NCI-H524 (cell line): ENCODE results near the gene KIR2DL4.
"Not testable (repeated sequence)": the region's sequence is repeated elsewhere in the genome, so short reads cannot be mapped to it uniquely, and the experiment has no call there.

Experiments used
- DNase-seq, 2 experiments: peaks; one replicate each; lab custom pipeline; 2025; lab: John Stamatoyannopoulos, UW

KIR2DL4 gene

DNA sequence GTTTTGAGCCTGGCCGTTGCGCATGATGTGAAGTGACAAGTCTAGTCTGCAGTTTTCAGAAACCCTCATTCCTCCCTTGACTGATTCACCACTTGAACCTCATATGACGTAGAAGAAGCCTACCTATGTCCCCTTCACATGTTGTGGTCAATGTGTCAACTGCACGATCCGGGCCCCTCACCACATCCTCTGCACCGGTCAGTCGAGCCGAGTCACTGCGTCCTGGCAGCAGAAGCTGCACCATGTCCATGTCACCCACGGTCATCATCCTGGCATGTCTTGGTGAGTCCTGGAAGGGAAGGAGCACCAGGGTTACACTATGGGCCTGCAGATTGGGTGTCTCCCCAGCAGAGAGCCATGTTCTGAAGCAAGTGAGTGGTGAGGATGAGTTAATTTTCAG is at the start of gene KIR2DL4:
Gene KIR2DL4, plus strand, starts transcription at position 201 of the 400 bp plus-strand sequence. Its CDS starts 42 bp downstream, at position 243.
- no peak for DNase-seq

DNA sequence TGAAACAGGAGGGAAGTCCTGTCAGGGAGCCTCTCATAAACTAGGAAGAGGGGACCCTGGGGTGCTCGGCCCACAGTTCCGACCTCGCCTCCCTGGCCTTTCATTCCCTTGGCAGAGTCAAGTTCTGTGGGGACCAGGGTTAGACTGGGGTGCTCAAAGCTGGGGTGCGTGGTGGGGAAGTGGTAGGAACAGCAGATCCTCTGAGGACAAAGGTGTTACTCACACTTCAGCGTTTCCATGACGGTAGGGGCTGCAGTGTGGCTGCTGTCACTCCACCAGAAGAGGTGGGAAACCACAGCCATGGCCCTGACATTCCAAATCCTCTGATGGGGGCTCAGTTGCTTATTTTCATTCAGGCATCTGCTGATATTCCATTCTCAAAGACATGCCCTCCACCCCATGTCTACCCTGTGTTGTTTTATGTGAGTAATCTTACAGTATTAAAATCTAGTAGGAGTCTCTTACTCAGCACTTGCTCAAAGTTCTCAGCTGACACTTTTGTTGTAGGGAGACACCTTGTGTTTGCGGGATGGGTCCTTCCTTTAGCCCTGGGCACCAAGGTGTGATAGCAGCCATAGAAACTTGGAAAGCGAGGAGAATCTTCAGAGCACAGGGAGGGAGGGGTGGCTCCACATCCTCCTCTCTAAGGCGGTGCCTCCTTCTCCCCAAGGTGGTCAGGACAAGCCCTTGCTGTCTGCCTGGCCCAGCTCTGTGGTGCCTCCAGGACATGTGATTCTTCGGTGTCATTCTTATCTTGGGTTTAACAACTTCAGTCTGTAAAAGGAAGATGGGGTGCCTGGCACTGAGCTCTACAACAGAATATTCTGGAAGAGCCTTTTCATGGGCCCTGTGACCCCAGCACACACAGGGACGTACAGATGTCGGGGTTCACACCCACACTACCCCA is 47.0 kb upstream of the KIR2DL4 start:
- not testable (repeated sequence) for DNase-seq

- DNase-seq = not testable (repeated sequence)
Measured at GRCh38 chr19:54758577-54758976, 44.8 kb upstream of the KIR2DL4 start.

GRCh38 chr19:54764219-54764618 is 39.2 kb upstream of the KIR2DL4 start:
- not testable (repeated sequence) for DNase-seq

DNA sequence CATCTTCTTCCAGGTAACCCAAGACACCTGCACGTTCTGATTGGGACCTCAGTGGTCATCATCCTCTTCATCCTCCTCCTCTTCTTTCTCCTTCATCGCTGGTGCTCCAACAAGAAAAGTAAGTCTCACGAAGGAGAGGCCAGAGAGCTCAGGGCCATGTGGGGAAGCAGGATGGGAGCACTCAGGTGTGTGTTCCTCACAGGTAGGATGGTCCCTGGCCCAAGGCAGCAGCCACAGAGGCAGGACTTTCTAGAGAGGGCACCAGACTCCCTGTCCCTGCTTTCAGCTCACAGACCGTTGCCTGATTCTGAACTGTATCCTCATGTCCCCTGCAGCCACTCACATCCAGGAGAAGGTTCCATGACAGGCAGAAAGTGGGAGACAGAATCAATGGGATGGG is 36.9 kb upstream of the KIR2DL4 start:
- not testable (repeated sequence) for DNase-seq

DNA sequence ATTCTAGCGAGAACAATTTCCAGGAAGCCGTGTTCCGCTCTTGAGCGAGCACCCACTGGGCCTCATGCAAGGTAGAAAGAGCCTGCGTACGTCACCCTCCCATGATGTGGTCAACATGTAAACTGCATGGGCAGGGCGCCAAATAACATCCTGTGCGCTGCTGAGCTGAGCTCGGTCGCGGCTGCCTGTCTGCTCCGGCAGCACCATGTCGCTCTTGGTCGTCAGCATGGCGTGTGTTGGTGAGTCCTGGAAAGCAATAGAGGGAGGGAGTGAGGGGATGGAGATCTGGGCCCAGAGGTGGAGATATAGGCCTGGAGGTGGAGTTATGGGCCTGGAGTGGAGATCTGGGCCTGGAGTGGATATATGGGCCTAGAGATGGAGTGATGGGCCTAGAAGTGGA is 33.8 kb upstream of the KIR2DL4 start, which contains the start of gene KIR2DL1:
Gene KIR2DL1, plus strand, starts transcription at position 148 of the 400 bp plus-strand sequence. Its CDS starts 58 bp downstream, at position 206.
- not testable (repeated sequence) for DNase-seq

GRCh38 chr19:54770511-54770910 is 32.9 kb upstream of the KIR2DL4 start:
- DNase-seq = not testable (repeated sequence)

- DNase-seq = not testable (repeated sequence)
Measured at GRCh38 chr19:54771018-54771960, 32.1 kb upstream of the KIR2DL4 start.

GRCh38 chr19:54772666-54773065 is 30.7 kb upstream of the KIR2DL4 start:
- not testable (repeated sequence) for DNase-seq

- not testable (repeated sequence) for DNase-seq
Measured at GRCh38 chr19:54775095-54775815, 28.2 kb upstream of the KIR2DL4 start.

GRCh38 chr19:54775830-54776229 is 27.6 kb upstream of the KIR2DL4 start:
- not testable (repeated sequence) for DNase-seq

DNA sequence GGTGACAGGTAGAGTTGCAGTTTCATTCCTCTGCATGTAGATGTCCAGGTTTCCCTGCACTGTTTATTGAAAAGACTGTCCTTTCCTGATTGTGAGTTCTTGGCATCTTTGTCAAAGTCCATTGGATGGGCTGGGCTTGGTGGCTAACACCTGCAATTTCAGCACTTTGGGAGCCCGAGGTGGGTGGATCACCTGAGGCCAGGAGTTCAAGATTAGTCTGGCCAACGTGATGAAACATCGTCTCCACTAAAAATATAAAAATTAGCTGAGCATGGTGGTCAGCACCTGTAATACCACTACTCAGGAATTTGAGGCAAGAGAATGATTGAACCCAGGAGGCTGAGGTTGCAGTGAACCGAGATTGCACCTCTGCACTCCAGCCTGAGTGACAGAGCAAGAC is 25.6 kb upstream of the KIR2DL4 start:
- DNase-seq = not testable (repeated sequence)

DNA sequence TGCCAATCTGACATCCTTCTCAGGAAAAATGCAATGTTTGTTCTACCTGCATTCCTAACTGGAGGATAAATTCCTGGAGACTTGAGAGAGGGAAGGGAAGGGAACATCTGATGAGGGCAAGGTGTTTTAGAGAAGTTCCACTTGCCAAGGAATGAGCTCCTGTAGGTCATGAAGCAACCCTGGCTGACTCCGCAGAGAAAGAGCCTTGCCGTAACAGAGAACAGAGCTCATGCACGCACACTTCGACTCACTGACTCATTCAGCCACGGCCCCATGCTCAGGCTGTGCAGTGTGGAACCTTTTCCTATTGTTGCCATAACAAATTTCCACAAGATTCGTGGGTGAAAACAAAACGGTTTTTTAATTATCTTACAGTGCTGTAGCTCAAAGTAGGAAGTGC is 24.5 kb upstream of the KIR2DL4 start:
- DNase-seq = not testable (repeated sequence)

DNA sequence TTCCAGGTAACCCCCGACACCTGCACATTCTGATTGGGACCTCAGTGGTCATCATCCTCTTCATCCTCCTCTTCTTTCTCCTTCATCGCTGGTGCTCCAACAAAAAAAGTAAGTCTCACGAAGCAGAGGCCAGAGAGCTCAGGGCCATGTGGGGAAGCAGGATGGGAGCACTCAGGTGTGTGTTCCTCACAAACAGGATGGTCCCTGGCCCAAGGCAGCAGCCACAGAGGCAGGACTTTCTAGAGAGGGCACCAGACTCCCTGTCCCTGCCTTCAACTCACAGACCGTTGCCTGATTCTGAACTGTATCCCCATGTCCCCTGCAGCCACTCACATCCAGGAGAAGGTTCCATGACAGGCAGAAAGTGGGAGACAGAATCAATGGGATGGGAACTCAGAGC is 20.5 kb upstream of the KIR2DL4 start:
- DNase-seq = not testable (repeated sequence)

- not testable (repeated sequence) for DNase-seq
Measured at GRCh38 chr19:54786091-54786723, 17.2 kb upstream of the KIR2DL4 start.

DNA sequence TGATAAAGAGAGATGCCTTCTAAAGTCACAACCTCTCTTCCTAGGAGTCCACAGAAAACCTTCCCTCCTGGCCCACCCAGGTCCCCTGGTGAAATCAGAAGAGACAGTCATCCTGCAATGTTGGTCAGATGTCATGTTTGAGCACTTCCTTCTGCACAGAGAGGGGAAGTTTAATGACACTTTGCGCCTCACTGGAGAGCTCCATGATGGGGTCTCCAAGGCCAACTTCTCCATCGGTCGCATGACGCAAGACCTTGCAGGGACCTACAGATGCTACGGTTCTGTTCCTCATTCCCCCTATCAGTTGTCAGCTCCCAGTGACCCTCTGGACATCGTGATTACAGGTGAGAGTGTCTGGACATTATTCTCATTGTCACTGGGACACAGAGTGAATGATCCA is 15.3 kb upstream of the KIR2DL4 start:
- not testable (repeated sequence) for DNase-seq

DNA sequence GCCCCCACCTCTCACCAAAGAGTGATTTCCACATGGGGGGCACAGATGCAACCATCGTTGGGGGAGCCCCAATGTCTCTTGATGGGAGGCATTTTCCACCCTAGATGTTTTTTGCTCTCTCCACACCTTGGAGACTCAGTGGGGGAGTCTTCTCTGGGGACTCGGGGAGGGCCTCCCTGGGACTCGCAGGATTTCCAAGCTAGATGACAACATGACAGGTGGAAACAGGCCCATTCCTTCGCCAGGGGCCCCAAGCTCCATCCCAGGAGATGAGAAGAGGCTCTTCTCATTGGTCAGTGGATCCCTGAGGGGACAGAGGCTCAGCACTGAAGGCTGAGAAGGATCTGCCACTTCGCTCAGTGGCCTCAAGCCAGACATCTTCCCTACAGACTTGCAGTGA is 12.7 kb upstream of the KIR2DL4 start:
- no peak for DNase-seq

GRCh38 chr19:54791476-54791875 is 11.9 kb upstream of the KIR2DL4 start:
- no peak for DNase-seq

- no peak for DNase-seq
Measured at GRCh38 chr19:54792814-54793213, 10.6 kb upstream of the KIR2DL4 start.

- no peak for DNase-seq
Measured at GRCh38 chr19:54795758-54796157, 7.7 kb upstream of the KIR2DL4 start.

GRCh38 chr19:54804101-54804500 is 691 bp downstream of the KIR2DL4 start:
- no peak for DNase-seq
